ENCODE results near the gene NCOA7.

- TF ChIP-seq GATA2 (IDR thresholded peaks at IDR 0.05; ENCODE audit: low read depth, low read length) (no peak), GATA3 (IDR thresholded peaks at IDR 0.05; ENCODE audit: low read depth, low read length) (no peak)
These were observed 17.1 kb upstream of the NCOA7 start for GRCh38 chr6:125773387-125774341.

All from SH-SY5Y (cell line).